NCI-H2029 (cell line): Measurements from ENCODE around the gene ATF3.

ENCODE experiments used
- DNase-seq: peaks from one replicate; lab custom pipeline; 2025; lab: John Stamatoyannopoulos, UW

Gene ATF3

GRCh38 chr1:212608959-212609700 is 569 bp downstream of the ATF3 start:
- DNase-seq = no peak

- no peak for DNase-seq
Observed at GRCh38 chr1:212609701-212610574, 1.4 kb downstream of the ATF3 start.

- DNase-seq = no peak
Observed at GRCh38 chr1:212610575-212610967, 2.0 kb downstream of the ATF3 start.

GRCh38 chr1:212611000-212611948 is 2.7 kb downstream of the ATF3 start:
- DNase-seq = no peak

- DNase-seq = no peak
Observed at GRCh38 chr1:212612041-212612961, 3.7 kb downstream of the ATF3 start.

- DNase-seq = no peak
Observed at GRCh38 chr1:212613440-212614335, 5.1 kb downstream of the ATF3 start.

GRCh38 chr1:212614453-212615200 is 6.1 kb downstream of the ATF3 start:
- DNase-seq = no peak

GRCh38 chr1:212615201-212615470 is 6.6 kb downstream of the ATF3 start:
- DNase-seq = no peak

- no peak for DNase-seq
Observed at GRCh38 chr1:212618466-212619210, 10.1 kb downstream of the ATF3 start.

- DNase-seq = no peak
Observed at GRCh38 chr1:212620293-212620692, 11.7 kb downstream of the ATF3 start.

- no peak for DNase-seq
Observed at GRCh38 chr1:212621043-212621948, 12.7 kb downstream of the ATF3 start.

- no peak for DNase-seq
Observed at GRCh38 chr1:212621949-212622305, 13.4 kb downstream of the ATF3 start.

- DNase-seq = no peak
Observed at GRCh38 chr1:212622467-212622866, 13.9 kb downstream of the ATF3 start.

GRCh38 chr1:212622906-212623305 is 14.3 kb downstream of the ATF3 start:
- no peak for DNase-seq

- DNase-seq = no peak
Observed at GRCh38 chr1:212623603-212624002, 15.0 kb downstream of the ATF3 start.

- no peak for DNase-seq
Observed at GRCh38 chr1:212624976-212625501, 16.5 kb downstream of the ATF3 start.

- no peak for DNase-seq
Observed at GRCh38 chr1:212625781-212626450, 17.4 kb downstream of the ATF3 start.
